Activated CD8-positive, alpha-beta memory T cell treated with anti-CD3 and anti-CD28 coated beads, Interleukin-2, amount 50 U/mL, for 1 hour (primary cell): Measurements from ENCODE around the gene BNIP3.

ENCODE experiments used
- DNase-seq: peaks from one replicate; pipeline ENCODE4 v3.0.0-alpha.2; 2020; ENCODE audit errors: extremely low read depth

BNIP3 gene, protein sequence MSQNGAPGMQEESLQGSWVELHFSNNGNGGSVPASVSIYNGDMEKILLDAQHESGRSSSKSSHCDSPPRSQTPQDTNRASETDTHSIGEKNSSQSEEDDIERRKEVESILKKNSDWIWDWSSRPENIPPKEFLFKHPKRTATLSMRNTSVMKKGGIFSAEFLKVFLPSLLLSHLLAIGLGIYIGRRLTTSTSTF

GRCh38 chr10:131981429-131982184 is at the start of gene BNIP3:
Gene BNIP3 (minus strand): TSS chr10:131981923. CDS start chr10:131981806, 117 bp downstream.
- peak; percentile 75 for DNase-seq

DNA sequence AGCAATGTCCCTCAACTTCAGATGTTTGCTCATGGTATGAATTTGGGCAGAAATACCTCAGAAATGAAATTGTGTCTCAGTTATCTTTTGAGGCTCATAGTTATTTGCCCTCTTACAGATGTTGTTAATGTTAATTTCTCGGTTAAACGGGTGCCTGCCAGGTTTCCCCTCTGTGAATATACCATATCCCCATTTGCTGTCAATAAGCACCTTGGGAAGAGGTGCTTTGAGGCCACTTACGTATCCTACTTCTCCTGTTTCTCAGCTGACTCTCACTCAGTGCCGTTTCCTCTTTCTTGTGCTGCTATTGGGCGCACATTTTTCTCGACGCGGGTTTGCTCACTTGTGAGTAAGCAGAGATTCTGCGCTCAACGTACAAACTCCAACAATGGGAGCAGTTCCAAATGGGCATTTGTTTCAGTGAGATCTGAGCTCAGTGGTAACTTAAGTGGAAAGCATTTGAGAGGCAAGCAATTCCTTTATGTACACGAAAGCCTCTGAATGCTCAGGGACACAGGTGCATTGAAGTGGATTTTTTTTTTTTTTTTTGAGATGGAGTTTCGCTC is 49.3 kb upstream of the BNIP3 start:
- DNase-seq = no peak

DNA sequence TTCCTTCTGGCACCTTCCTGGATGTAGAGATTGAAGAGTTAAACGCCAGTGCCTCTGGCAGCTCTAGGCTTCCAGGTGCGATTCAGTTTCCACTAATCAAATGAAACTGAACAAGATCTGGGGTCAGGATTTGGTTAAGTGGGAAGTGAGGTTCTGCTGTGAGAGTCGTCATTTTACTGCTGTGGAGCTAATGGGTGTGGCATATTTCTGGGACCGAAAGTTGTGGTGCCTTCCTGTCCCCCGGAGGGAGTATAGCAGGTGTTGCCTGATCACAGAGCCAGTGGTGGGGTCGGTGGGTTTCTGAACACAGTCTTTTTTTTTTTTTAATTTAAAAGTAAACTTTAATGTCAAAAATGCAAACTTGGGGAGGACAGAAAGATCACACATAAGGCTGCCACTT is 47.0 kb upstream of the BNIP3 start:
- DNase-seq = no peak

GRCh38 chr10:132027423-132027983 is 45.8 kb upstream of the BNIP3 start:
- DNase-seq = no peak

DNA sequence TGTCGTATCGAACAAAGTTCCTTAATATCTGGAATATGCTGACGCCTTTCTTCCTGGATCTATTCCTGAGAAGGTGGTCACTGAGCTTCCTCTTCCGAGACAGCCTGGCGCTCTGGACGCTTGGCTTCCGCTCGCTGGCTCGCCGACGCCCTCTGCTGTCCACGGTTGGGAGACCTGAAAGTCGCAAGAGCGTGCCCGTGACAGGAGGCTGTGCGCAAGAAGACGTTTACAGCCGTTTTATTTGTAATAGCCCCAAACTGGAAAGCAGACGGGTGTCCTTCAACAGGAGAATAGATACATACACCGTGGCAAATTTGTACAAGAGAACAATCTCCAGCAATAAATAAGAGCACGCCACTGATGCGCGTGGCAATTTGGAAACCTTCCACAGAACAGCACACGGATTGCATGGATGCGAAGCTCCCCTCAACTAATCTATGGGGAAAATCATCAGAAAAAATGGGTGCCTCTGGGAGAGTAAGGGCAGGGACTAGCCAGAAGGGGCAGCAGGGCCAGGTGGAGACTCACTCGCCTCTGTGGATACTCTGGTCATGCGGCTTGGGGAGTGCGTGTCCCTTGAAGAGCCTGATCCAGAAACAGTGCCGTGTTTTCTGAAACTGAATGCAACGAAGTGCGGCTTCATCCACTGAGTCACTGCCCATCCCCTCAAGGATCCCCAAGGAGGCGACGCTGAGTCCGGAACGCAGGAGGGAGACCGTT is 41.5 kb upstream of the BNIP3 start:
- peak; percentile 32 for DNase-seq

GRCh38 chr10:132022241-132022640 is 40.5 kb upstream of the BNIP3 start:
- DNase-seq = no peak

DNA sequence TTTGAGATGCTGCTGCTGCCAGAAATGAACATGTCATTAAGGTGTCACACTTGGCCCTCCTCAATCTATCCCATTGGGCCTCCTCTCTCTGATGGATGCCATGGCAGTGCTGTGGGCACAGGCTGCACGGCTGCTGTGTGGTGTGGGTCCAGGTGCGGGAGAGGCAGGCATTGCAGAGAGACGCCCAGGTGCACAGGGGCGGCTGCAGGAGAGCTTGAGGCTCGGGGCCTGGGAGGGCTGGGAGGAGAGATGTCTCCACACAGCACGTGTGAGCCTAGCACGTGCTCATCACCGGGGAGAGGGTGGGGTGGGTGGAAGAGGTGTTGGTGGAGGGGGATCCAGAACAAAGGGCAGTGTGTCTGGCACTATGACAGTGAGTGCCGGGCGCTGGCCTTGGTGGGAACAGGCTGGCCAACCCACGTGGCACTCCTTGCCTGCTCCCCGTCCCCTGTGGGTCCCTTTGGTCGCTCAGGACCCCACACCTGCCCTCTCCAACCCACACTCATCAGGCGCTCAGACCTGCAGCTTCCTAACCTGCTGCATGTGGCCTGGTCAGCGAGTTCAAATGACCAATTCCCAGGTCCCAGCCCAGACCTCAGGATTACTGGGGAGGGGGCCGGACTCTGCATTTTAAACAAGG is 39.9 kb upstream of the BNIP3 start:
- DNase-seq = no peak

GRCh38 chr10:132021046-132021445 is 39.3 kb upstream of the BNIP3 start:
- no peak for DNase-seq

GRCh38 chr10:132020456-132020855 is 38.7 kb upstream of the BNIP3 start:
- DNase-seq = no peak

- no peak for DNase-seq
Observed at GRCh38 chr10:132019366-132019765, 37.6 kb upstream of the BNIP3 start.

DNA sequence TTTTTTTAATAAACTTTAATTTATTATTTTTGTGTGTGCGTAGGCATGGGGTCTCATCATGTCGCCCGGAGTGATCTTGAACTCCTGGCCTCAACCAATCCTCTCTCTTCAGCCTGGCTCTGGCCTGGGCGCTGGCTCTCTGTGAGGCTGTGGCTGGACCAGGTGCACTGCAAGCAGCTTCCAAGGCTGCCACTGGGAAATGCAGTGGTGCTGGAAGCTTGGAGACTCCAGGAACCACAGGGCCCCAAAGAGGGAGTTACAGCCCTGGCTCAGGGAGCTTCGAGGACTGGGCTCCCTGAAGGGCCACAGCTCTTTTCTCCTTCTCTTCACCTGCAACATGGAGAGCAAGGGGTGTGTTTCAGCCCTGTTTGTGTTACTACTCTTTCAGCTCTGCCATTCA is 36.7 kb upstream of the BNIP3 start:
- DNase-seq = no peak

- no peak for DNase-seq
Observed at GRCh38 chr10:132016514-132016913, 34.8 kb upstream of the BNIP3 start.

DNA sequence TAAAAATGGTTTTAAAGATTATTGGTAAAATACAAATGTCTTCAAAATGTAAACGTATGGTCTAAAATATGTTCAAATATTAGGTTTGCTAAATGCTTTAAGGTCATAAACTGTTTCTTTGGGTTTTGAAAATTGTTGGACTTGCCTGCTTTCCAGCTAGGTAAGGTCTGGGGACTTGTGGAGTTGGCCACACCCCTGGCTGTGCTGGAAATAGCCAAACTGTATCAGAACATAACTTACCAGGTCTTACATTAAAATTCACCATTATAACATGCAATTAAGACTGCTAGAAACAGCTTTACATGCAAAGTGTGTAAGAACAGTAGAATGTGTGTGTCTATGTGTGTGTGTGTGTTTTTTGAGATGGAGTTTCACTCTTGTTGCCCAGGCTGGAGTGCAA is 29.7 kb upstream of the BNIP3 start:
- DNase-seq = no peak

- no peak for DNase-seq
Observed at GRCh38 chr10:132011024-132011423, 29.3 kb upstream of the BNIP3 start.

DNA sequence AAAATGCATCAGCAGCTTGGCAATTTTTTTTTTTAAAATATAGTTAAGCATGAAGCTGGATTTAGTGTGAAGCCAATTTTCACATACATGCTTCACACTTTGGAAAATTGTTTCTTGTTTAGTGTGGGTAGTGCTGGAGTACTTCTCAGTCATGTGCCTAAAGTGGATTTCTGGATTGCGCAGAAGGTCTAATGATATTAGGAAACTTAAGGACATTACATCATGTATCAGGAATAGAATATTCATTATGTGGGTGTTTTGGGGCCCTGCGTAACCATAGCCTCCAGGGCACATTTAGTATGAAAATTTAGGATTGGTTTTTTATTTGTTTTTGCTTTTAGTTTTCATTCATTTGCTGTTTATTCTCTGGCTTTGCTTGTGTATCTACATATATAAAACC is 28.8 kb upstream of the BNIP3 start:
- DNase-seq = no peak

- no peak for DNase-seq
Observed at GRCh38 chr10:132009575-132009974, 27.9 kb upstream of the BNIP3 start.

GRCh38 chr10:132007681-132008080 is 26.0 kb upstream of the BNIP3 start:
- DNase-seq = no peak

GRCh38 chr10:132006966-132007365 is 25.2 kb upstream of the BNIP3 start:
- DNase-seq = no peak

GRCh38 chr10:132005147-132005546 is 23.4 kb upstream of the BNIP3 start:
- no peak for DNase-seq

DNA sequence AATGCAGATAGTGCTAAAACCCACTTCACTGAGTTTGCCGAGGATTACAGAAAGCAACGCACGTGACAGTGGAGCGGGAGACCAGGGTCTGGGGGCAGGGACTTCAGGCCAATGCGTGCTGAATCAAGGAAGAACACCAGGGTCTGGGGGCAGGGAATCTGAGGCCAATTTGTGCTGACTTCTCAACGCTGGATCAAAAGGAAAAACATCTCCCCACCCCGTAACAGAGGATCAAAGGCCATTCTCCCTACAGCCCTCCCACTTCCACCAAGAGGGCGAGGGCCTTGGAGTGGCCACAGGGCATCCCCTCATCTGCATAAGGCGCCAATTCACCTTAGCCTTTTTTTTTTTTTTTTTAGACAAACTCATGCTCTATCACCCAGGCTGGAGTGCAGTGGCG is 22.3 kb upstream of the BNIP3 start:
- DNase-seq = no peak

GRCh38 chr10:132003282-132003924 is 21.7 kb upstream of the BNIP3 start:
- no peak for DNase-seq
